HFFc6 (cell line): Measurements from ENCODE around the gene TPX2. TPM values are rescaled to one million over a fixed set of nuclear protein-coding genes. Genes with fewer than 3 reads are reported as not detected.
A peak's percentile ranks its signal among the peaks of the same experiment; 100 is the strongest.

Source experiments
- DNase-seq: peaks from one replicate; pipeline ENCODE4 v3.0.0-alpha.2; 2018
- H3K27ac Mint-ChIP-seq: 2 replicates; pipeline ENCODE4 v1.8.0; 2020; ENCODE audit warnings: mild to moderate bottlenecking, mixed read lengths
- H3K27me3 Mint-ChIP-seq: 2 replicates; pipeline ENCODE4 v1.8.0; 2021; ENCODE audit warnings: mild to moderate bottlenecking, moderate library complexity, mixed read lengths; ENCODE audit not compliant: insufficient read depth
- H3K36me3 Mint-ChIP-seq: 2 replicates; pipeline ENCODE4 v1.8.0; 2021; ENCODE audit warnings: low read depth, mixed read lengths
- H3K4me1 Mint-ChIP-seq: 2 replicates; pipeline ENCODE4 v1.8.0; 2020; ENCODE audit warnings: low read depth, mixed read lengths
- H3K4me3 Mint-ChIP-seq: 2 replicates; pipeline ENCODE4 v1.8.0; 2020; ENCODE audit warnings: mild to moderate bottlenecking, moderate library complexity, mixed read lengths
- H3K9me3 Mint-ChIP-seq: 2 replicates; pipeline ENCODE4 v1.8.0; 2020; ENCODE audit warnings: mild to moderate bottlenecking, mixed read lengths
- total RNA-seq, 6 experiments: library from RNA; stranded (reverse); fragmentation: NEBNext Ultra II Directional; extraction: Animal tissue kit (Norgen Biotek cat#: 25700); gene quantifications; 2 replicates in 1 of 6; 3 replicates in 5 of 6; pipeline ENCODE4 v1.2.3, GENCODE V29; 2021
- TF ChIP-seq, protein P1 (sequence below): fragments of 200-600 bp; sonication (generic); IDR thresholded peaks from 2 replicates; pipeline ENCODE4 v1.5.0; 2021; ENCODE audit warnings: antibody characterized with exemption, mild to moderate bottlenecking

TPX2 gene
- total RNA-seq, 6 experiments from 2014 or later: 51.0 to 117 (median 107) TPM

DNA sequence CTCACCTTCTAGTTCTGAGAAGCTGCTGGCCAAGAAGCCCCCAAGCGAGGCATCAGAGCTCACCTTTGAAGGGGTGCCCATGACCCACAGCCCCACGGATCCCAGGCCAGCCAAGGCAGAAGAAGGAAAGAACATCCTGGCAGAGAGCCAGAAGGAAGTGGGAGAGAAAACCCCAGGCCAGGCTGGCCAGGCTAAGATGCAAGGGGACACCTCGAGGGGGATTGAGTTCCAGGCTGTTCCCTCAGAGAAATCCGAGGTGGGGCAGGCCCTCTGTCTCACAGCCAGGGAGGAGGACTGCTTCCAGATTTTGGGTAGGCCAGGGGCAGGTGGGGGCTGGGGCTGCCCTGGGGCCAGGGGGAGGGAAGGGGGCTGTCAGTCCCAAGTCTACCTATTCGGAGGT lies 82.3 kb downstream of the TPX2 start:
- H3K4me3 Mint-ChIP-seq: no peak overlapping the region
- TF ChIP-seq, protein P1, sequence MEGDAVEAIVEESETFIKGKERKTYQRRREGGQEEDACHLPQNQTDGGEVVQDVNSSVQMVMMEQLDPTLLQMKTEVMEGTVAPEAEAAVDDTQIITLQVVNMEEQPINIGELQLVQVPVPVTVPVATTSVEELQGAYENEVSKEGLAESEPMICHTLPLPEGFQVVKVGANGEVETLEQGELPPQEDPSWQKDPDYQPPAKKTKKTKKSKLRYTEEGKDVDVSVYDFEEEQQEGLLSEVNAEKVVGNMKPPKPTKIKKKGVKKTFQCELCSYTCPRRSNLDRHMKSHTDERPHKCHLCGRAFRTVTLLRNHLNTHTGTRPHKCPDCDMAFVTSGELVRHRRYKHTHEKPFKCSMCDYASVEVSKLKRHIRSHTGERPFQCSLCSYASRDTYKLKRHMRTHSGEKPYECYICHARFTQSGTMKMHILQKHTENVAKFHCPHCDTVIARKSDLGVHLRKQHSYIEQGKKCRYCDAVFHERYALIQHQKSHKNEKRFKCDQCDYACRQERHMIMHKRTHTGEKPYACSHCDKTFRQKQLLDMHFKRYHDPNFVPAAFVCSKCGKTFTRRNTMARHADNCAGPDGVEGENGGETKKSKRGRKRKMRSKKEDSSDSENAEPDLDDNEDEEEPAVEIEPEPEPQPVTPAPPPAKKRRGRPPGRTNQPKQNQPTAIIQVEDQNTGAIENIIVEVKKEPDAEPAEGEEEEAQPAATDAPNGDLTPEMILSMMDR: no peak
- peaks cover 1% of the 10 kb centered on the region; the same call in 1 of the 2 replicates for H3K27me3 Mint-ChIP-seq
- no peaks in the 10 kb centered on the region for H3K9me3 Mint-ChIP-seq
- H3K4me1 Mint-ChIP-seq: peaks cover 7% of the 10 kb centered on the region
- DNase-seq: no peak
- H3K36me3 Mint-ChIP-seq: no peaks in the 10 kb centered on the region
- no peak overlapping the region for H3K27ac Mint-ChIP-seq

DNA sequence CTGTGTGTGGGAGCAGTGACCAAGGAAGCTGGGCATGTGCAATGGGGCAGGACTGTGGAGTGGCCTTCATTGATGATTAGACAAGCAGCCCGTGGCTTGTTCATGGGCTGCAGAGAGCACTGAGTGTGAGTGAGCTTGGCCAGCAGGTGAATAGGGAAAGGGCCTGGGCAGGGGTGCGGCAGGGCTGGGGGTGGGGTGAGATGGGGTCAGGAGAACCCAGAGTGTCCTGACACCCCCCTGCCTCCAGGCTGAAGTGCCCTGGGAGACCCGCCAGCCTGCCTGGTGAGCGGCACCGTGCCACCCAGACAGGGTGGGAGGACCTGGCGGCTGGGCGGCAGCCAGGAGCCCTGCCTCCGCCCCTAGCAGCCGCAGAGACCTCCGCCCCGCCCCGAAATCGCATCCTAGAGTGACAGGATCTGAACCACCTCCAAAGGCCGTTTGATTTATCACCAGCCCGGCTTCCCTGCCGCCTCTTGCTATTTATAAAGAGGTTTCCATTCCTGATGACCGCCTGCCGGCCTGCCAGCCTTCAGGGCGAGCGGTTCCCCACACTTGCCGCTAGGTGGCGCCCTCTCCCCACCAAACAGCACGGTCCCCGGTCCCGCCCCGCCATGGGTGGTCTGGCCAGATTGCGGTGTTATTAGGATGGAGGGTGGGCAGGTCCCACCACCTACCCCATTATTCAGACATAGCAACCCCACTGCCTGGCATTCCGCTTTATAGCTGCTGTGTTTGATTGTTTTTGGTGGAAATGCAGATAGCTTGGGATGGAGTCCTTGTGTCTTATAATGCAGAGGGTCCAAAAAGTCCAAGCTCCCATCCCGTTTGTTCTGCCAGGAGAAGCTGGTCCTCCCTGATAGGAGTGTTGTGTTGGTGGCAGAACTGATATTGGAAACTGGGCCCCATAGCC lies 83.6 kb downstream of the TPX2 start:
- Mint-ChIP-seq H3K4me3 (no peak overlapping the region), H3K27ac (no peak overlapping the region), H3K9me3 (no peaks in the 10 kb centered on the region), H3K36me3 (no peaks in the 10 kb centered on the region), H3K27me3 (peaks cover 1% of the 10 kb centered on the region; the same call in 1 of the 2 replicates), H3K4me1 (peaks cover 7% of the 10 kb centered on the region)
- TF ChIP-seq, protein P1: peak; percentile 100
- peak; percentile 71 for DNase-seq

DNA sequence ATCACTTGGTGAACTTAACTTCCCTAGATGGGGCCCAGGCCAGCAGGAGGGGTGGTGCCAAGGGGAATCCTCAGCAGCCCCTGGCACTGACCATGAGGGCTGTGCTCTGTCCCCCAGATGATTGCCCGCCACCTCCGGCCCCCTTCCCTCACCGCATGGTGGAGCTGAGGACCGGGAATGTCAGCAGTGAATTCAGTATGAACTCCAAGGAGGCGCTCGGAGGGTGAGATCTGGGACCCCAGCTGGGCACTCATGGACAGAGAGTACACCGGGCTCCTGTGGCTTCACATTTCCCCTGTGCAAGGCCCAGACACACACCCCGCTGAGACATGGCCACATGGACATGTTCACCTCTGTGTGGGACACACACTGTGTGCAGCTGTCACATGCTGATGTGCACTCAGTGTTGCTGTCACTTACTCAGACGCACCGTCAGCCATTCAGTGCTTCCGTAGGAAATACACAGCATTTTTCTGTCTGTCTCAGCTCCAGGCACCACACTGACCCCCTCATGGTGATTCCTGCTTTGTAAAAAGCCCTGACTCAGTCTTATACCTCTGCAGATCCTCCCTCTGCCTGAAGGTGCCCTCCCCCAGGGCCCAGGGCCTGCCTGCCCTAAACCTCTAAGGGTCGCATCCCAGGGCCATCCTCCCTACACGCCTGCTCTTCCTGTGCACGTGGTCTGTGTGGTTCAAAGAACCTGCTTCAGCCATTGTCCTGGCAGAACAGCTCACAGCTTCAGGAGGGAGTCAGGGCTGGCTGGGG lies 84.5 kb downstream of the TPX2 start:
- TF ChIP-seq, protein P1: no peak
- Mint-ChIP-seq H3K4me3 (no peak overlapping the region), H3K9me3 (no peaks in the 10 kb centered on the region), H3K36me3 (no peaks in the 10 kb centered on the region), H3K27me3 (peaks cover 2% of the 10 kb centered on the region; the same call in 1 of the 2 replicates), H3K4me1 (peaks cover 7% of the 10 kb centered on the region), H3K27ac (peak overlapping the region; percentile 0; the same call in 1 of the 2 replicates)
- DNase-seq: no peak

DNA sequence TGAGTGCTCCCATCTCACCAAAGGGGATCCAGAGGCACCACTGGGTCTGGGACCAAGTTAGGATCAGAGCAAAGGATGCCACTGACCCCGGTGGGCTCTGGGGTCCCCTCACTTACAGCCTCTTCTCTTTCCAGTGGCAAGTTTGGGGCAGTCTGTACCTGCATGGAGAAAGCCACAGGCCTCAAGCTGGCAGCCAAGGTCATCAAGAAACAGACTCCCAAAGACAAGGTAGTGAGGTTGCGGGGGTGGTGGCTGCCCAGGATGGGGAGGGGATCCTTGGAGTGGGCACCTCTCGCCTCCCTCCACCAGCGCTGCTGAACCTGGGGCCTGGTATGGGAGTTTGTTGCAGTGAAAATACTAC lies 85.0 kb downstream of the TPX2 start:
- DNase-seq: no peak
- H3K36me3 Mint-ChIP-seq: no peaks in the 10 kb centered on the region
- TF ChIP-seq, protein P1: no peak
- peaks cover 6% of the 10 kb centered on the region for H3K27me3 Mint-ChIP-seq
- no peaks in the 10 kb centered on the region for H3K9me3 Mint-ChIP-seq
- no peak overlapping the region for H3K27ac Mint-ChIP-seq
- H3K4me3 Mint-ChIP-seq: no peak overlapping the region
- peaks cover 7% of the 10 kb centered on the region for H3K4me1 Mint-ChIP-seq

DNA sequence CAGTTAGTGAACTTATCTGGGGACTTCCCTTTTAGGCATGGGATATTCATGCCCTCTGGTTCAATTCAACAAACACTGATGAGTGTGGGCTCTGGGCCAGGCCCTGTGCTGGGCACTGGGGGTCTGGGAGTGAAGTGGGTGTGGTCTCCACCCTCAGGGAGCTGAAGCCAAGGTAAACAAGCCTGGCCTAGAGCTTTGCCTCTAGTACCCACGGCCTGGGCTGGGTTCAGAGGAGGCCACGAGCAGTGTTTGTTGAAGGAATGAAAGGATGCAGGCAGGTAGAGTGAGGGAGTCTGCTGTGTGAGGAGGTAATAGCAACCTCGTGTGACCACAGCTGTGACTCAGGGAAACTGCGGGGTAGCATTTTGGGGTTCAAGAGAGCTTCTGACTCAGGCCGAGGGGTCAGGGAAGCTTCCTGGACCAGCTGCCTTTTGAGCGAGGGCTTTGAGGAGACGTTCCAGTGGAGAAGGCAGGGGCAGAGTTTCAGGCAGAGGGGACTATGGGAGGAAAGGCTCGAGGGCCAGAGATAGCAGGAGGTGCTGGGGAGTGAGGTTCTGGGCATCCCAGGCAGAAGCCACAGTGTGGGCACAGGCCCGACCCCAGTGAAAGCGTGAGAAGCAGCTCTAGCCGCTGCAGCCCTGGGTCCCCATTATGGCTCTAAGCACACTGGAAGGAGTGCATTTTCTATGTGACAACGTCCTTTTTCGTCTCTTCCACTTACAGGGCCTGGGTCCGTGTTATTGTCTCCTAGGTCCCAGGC lies 85.6 kb downstream of the TPX2 start:
- TF ChIP-seq, protein P1: no peak
- DNase-seq: no peak
- H3K9me3 Mint-ChIP-seq: no peaks in the 10 kb centered on the region
- H3K4me3 Mint-ChIP-seq: no peak overlapping the region
- no peak overlapping the region for H3K27ac Mint-ChIP-seq
- H3K4me1 Mint-ChIP-seq: peaks cover 7% of the 10 kb centered on the region
- H3K36me3 Mint-ChIP-seq: no peaks in the 10 kb centered on the region
- peaks cover 6% of the 10 kb centered on the region for H3K27me3 Mint-ChIP-seq
